Measurements from ENCODE around the gene DCTN4. TPM values are rescaled to one million over a fixed set of nuclear protein-coding genes. Genes with fewer than 3 reads are reported as not detected.

DCTN4 gene
- total RNA-seq, 1 experiment from 2014 or later, result 66.8 TPM

DNA sequence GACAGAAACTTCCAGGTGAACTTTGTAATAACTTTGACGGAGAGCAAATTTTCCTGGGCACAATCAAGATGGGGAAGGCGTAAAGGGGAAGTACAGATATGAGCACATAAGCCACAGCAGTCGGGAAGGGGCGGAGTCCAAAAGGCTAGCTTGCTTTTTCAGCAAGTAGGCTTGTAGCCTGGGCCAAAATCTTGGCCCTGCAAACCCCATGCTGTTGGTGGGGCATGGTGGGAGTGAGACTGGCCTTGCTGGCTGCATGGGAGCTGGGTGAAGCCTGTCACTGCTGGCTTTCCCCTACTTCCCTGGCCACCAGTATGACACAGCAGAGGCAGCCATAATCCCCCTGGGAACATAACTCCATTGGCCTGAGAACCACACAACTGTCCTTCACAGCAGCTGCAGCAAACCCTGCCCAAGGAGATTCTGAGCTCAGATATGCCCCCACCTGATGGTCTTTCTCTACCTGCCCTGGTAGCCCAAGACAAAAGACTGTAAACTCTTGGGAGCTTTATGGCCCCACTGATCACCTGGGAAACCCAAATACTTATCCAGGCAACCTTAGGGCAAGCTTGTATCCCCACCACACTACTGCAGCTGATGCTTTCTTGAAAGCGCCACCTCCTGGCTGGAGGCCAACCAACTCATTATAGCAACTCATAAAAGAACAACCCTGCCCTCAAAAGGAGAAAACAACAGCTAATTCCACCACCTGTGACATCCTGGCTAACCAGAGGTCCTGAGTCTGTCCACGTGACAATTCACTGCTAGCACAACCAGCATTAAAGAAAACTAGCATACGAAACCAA is 24.0 kb downstream of the DCTN4 start:
- no peak overlapping the region for H3K4me3 ChIP-seq (ENCODE audit: low read depth in 2 of 2, low read length in 2 of 2)
- ChIA-PET CTCF (no interaction called here), POLR2A (no interaction called here)
- DNase-seq (ENCODE audit: low read depth, low spot score), result no peak
- H3K27ac ChIP-seq (ENCODE audit: low read length), result no peak overlapping the region
- intact Hi-C loops (cut with micrococcal nuclease; ENCODE audit: unreplicated experiment), result no loop called here
- H3K36me3 ChIP-seq (ENCODE audit: control insufficient read depth, insufficient read depth, low read length), result peaks cover 30% of the 10 kb centered on the region
- no peaks in the 10 kb centered on the region for H3K9me3 ChIP-seq (ENCODE audit: control insufficient read depth, insufficient read depth, low read depth, low read length)
- no TSS peak for BruUV-seq (replicated peaks)
- TF ChIP-seq POLR2AphosphoS5 (IDR thresholded peaks at IDR 0.05; ENCODE audit: low read depth, low read length) (no peak), SIN3A (IDR thresholded peaks at IDR 0.05; ENCODE audit: borderline replicate concordance, insufficient read depth, low read depth, low read length) (no peak)
- TF ChIP-seq, protein P1, sequence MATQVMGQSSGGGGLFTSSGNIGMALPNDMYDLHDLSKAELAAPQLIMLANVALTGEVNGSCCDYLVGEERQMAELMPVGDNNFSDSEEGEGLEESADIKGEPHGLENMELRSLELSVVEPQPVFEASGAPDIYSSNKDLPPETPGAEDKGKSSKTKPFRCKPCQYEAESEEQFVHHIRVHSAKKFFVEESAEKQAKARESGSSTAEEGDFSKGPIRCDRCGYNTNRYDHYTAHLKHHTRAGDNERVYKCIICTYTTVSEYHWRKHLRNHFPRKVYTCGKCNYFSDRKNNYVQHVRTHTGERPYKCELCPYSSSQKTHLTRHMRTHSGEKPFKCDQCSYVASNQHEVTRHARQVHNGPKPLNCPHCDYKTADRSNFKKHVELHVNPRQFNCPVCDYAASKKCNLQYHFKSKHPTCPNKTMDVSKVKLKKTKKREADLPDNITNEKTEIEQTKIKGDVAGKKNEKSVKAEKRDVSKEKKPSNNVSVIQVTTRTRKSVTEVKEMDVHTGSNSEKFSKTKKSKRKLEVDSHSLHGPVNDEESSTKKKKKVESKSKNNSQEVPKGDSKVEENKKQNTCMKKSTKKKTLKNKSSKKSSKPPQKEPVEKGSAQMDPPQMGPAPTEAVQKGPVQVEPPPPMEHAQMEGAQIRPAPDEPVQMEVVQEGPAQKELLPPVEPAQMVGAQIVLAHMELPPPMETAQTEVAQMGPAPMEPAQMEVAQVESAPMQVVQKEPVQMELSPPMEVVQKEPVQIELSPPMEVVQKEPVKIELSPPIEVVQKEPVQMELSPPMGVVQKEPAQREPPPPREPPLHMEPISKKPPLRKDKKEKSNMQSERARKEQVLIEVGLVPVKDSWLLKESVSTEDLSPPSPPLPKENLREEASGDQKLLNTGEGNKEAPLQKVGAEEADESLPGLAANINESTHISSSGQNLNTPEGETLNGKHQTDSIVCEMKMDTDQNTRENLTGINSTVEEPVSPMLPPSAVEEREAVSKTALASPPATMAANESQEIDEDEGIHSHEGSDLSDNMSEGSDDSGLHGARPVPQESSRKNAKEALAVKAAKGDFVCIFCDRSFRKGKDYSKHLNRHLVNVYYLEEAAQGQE (IDR thresholded peaks at IDR 0.05; ENCODE audit: insufficient read depth in 1 of 2, low read depth in 2 of 2, low read length in 1 of 2), result no peak
- TF ChIP-seq, protein P2, sequence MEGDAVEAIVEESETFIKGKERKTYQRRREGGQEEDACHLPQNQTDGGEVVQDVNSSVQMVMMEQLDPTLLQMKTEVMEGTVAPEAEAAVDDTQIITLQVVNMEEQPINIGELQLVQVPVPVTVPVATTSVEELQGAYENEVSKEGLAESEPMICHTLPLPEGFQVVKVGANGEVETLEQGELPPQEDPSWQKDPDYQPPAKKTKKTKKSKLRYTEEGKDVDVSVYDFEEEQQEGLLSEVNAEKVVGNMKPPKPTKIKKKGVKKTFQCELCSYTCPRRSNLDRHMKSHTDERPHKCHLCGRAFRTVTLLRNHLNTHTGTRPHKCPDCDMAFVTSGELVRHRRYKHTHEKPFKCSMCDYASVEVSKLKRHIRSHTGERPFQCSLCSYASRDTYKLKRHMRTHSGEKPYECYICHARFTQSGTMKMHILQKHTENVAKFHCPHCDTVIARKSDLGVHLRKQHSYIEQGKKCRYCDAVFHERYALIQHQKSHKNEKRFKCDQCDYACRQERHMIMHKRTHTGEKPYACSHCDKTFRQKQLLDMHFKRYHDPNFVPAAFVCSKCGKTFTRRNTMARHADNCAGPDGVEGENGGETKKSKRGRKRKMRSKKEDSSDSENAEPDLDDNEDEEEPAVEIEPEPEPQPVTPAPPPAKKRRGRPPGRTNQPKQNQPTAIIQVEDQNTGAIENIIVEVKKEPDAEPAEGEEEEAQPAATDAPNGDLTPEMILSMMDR (IDR thresholded peaks at IDR 0.05), result no peak; the same call in 1 of the 2 replicates
- no peaks in the 10 kb centered on the region for H3K27me3 ChIP-seq (ENCODE audit: control insufficient read depth, insufficient read depth, low read length)
- no peaks in the 10 kb centered on the region for H3K4me1 ChIP-seq (ENCODE audit: control insufficient read depth, insufficient read depth, low read length)
- no peak for ATAC-seq
- in situ Hi-C loops (cut with HindIII; ENCODE audit: low pct_unique_long_range_greater_than_20kb, low sequenced_read_pairs), result no loop called here

DNA sequence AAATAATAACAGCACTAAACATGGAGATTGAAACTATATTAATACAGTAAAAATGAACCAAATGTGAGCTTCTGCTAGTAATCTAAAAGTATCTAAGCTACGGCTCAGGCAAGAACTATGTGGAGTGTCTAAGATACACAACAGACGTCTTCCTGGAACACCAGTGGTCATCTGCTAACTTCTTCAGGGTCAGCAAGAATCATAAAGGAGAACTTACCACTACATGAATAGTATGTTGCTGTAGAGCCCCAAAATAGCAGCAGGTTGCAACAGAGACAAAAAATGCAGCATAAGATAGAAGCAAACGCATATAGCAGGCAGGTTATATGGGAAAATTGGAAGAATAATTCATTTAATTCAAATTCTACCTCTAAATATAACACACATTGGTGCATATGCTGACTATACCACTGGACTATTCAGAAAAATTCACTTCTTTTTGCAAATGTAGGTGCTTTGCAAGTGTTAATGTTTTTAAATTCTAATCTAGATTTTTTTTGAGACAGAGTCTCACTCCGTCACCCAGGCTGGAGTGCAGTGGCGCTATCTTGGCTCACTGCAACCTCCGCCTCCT is 27.1 kb downstream of the DCTN4 start:
- CTCF ChIA-PET, result interaction anchor here (0.5 kb wide), 1 partner anchor 52 kb away, joined by 11 read pairs; no protein-coding TSS in a partner anchor
- Histone ChIP-seq H3K27me3 (ENCODE audit: control insufficient read depth, insufficient read depth, low read length) (no peaks in the 10 kb centered on the region), H3K9me3 (ENCODE audit: control insufficient read depth, insufficient read depth, low read depth, low read length) (no peaks in the 10 kb centered on the region), H3K27ac (ENCODE audit: low read length) (no peak overlapping the region), H3K4me3 (ENCODE audit: low read depth in 2 of 2, low read length in 2 of 2) (no peak overlapping the region), H3K36me3 (ENCODE audit: control insufficient read depth, insufficient read depth, low read length) (peaks cover 48% of the 10 kb centered on the region), H3K4me1 (ENCODE audit: control insufficient read depth, insufficient read depth, low read length) (no peaks in the 10 kb centered on the region)
- POLR2A ChIA-PET, result no interaction called here
- TF ChIP-seq POLR2AphosphoS5 (IDR thresholded peaks at IDR 0.05; ENCODE audit: low read depth, low read length) (no peak), SIN3A (IDR thresholded peaks at IDR 0.05; ENCODE audit: borderline replicate concordance, insufficient read depth, low read depth, low read length) (no peak), TCF7L2 (IDR thresholded peaks at IDR 0.05; ENCODE audit: low read depth, low read length) (no peak)
- TF ChIP-seq, protein P2 (IDR thresholded peaks at IDR 0.05), result no peak
- TF ChIP-seq, protein P1 (IDR thresholded peaks at IDR 0.05; ENCODE audit: insufficient read depth in 1 of 2, low read depth in 2 of 2, low read length in 1 of 2), result no peak
- intact Hi-C loops (cut with micrococcal nuclease; ENCODE audit: unreplicated experiment), result no loop called here
- ATAC-seq, result no peak
- DNase-seq (ENCODE audit: low read depth, low spot score), result no peak
- no TSS peak for BruUV-seq (replicated peaks)
- in situ Hi-C loops (cut with HindIII; ENCODE audit: low pct_unique_long_range_greater_than_20kb, low sequenced_read_pairs), result no loop called here

Data from Panc1 (cell line).